ENCODE data around the gene UGGT2. TPM values are rescaled to one million over a fixed set of nuclear protein-coding genes. Genes with fewer than 3 reads are reported as not detected.

Gene UGGT2
- total RNA-seq, 1 donor from 2014 or later = 40.3 TPM

GRCh38 chr13:95896301-95896700 is 156.9 kb downstream of the UGGT2 start:
- no peak for DNase-seq (ENCODE audit: low spot score)
- Mint-ChIP-seq H3K36me3 (ENCODE audit: low read depth) (peaks cover 5% of the 10 kb centered on the region), H3K27me3 (ENCODE audit: low read depth) (no peaks in the 10 kb centered on the region), H3K4me3 (ENCODE audit: unreplicated experiment) (no peak overlapping the region), H3K9me3 (ENCODE audit: low read depth) (no peaks in the 10 kb centered on the region), H3K27ac (ENCODE audit: unreplicated experiment) (peak overlapping the region; percentile 49), H3K4me1 (ENCODE audit: low read depth) (peaks cover 13% of the 10 kb centered on the region)
- peak; percentile 45 for TF ChIP-seq CTCF (IDR thresholded peaks at IDR 0.05)

GRCh38 chr13:95893861-95894260 is 159.3 kb downstream of the UGGT2 start:
- Mint-ChIP-seq H3K27ac (ENCODE audit: unreplicated experiment) (no peak overlapping the region), H3K4me3 (ENCODE audit: unreplicated experiment) (no peak overlapping the region), H3K27me3 (ENCODE audit: low read depth) (no peaks in the 10 kb centered on the region), H3K36me3 (ENCODE audit: low read depth) (peaks cover 3% of the 10 kb centered on the region), H3K9me3 (ENCODE audit: low read depth) (no peaks in the 10 kb centered on the region), H3K4me1 (ENCODE audit: low read depth) (peaks cover 13% of the 10 kb centered on the region)
- DNase-seq (ENCODE audit: low spot score) = no peak
- no peak for TF ChIP-seq CTCF (IDR thresholded peaks at IDR 0.05)

- Mint-ChIP-seq H3K4me3 (ENCODE audit: unreplicated experiment) (no peak overlapping the region), H3K27me3 (ENCODE audit: low read depth) (no peaks in the 10 kb centered on the region)
Measured at GRCh38 chr13:95882121-95882520, 171.1 kb downstream of the UGGT2 start.

GRCh38 chr13:95880331-95880730 is 172.9 kb downstream of the UGGT2 start:
- H3K4me1 Mint-ChIP-seq (ENCODE audit: low read depth) = peaks cover 4% of the 10 kb centered on the region
- no peak for TF ChIP-seq CTCF (IDR thresholded peaks at IDR 0.05)
- no peak overlapping the region for H3K4me3 Mint-ChIP-seq (ENCODE audit: unreplicated experiment)
- no peak for DNase-seq (ENCODE audit: low spot score)
- no peak overlapping the region for H3K27ac Mint-ChIP-seq (ENCODE audit: unreplicated experiment)
- H3K36me3 Mint-ChIP-seq (ENCODE audit: low read depth) = peaks cover 26% of the 10 kb centered on the region
- no peaks in the 10 kb centered on the region for H3K27me3 Mint-ChIP-seq (ENCODE audit: low read depth)
- H3K9me3 Mint-ChIP-seq (ENCODE audit: low read depth) = no peaks in the 10 kb centered on the region

More at GRCh38 chr13:95882121-95882520, 171.1 kb downstream of the UGGT2 start:
- no peak for DNase-seq (ENCODE audit: low spot score)
- Mint-ChIP-seq H3K9me3 (ENCODE audit: low read depth) (no peaks in the 10 kb centered on the region), H3K27ac (ENCODE audit: unreplicated experiment) (no peak overlapping the region), H3K36me3 (ENCODE audit: low read depth) (peaks cover 20% of the 10 kb centered on the region), H3K4me1 (ENCODE audit: low read depth) (peaks cover 4% of the 10 kb centered on the region)
- no peak for TF ChIP-seq CTCF (IDR thresholded peaks at IDR 0.05)

- Mint-ChIP-seq H3K9me3 (ENCODE audit: low read depth) (no peaks in the 10 kb centered on the region), H3K4me1 (ENCODE audit: low read depth) (no peaks in the 10 kb centered on the region), H3K36me3 (ENCODE audit: low read depth) (peaks cover 24% of the 10 kb centered on the region), H3K4me3 (ENCODE audit: unreplicated experiment) (no peak overlapping the region), H3K27ac (ENCODE audit: unreplicated experiment) (no peak overlapping the region), H3K27me3 (ENCODE audit: low read depth) (no peaks in the 10 kb centered on the region)
- DNase-seq (ENCODE audit: low spot score) = no peak
- TF ChIP-seq CTCF (IDR thresholded peaks at IDR 0.05) = no peak
Measured at GRCh38 chr13:95874286-95874685, 178.9 kb downstream of the UGGT2 start.

All from chondrocyte (in vitro differentiated cells).